ENCODE results near the gene IER5. TPM values are rescaled to one million over a fixed set of nuclear protein-coding genes. Genes with fewer than 3 reads are reported as not detected.

The IER5 gene
- total and polyA plus RNA-seq, 9 of the 15 experiments (the other 6 are each of a cell fraction or from before 2014, with no cell fraction given) = 2.4 to 32.1 (median 12.0) TPM

GRCh38 chr1:181099152-181100014 lies 10.9 kb downstream of the IER5 start (continued):
- TF ChIP-seq NFIC (IDR thresholded peaks at IDR 0.05) (peak; percentile 23; the same call in 1 of the 2 replicates), ARID3B (CRISPR knock-in tag; IDR thresholded peaks at IDR 0.05; ENCODE audit: borderline replicate concordance) (no peak), BCL6 (CRISPR knock-in tag; IDR thresholded peaks at IDR 0.05) (no peak), CREB5 (CRISPR knock-in tag; IDR thresholded peaks at IDR 0.05) (no peak), JUN (IDR thresholded peaks at IDR 0.05; ENCODE audit: borderline replicate concordance, low read depth, low read length) (no peak; the same call in 1 of the 2 replicates), JUN (CRISPR knock-in tag; IDR thresholded peaks at IDR 0.05; ENCODE audit: borderline replicate concordance) (no peak), ETV1 (tag; conservative IDR thresholded peaks at IDR 0.05; ENCODE audit: low read depth) (peak; percentile 37; the same call in 1 of the 2 replicates), OTX1 (CRISPR knock-in tag; IDR thresholded peaks at IDR 0.05) (0 out of 2 replicates have a peak, but pooled peaks have one; percentile 22), ZBTB9 (CRISPR knock-in tag; IDR thresholded peaks at IDR 0.05) (no peak), L3MBTL2 (IDR thresholded peaks at IDR 0.05) (0 out of 2 replicates have a peak, but pooled peaks have one; percentile 10), ZBTB34 (CRISPR knock-in tag; IDR thresholded peaks at IDR 0.05) (no peak), DEAF1 (CRISPR knock-in tag; IDR thresholded peaks at IDR 0.05) (peak; percentile 15; the same call in 1 of the 2 replicates), ETV5 (CRISPR knock-in tag; IDR thresholded peaks at IDR 0.05; ENCODE audit: low read depth) (peak; percentile 59; the same call in 1 of the 2 replicates), SIRT6 (IDR thresholded peaks at IDR 0.05; ENCODE audit: low read depth, low read length) (no peak), ARNT (IDR thresholded peaks at IDR 0.05) (0 out of 4 replicates have a peak, but pooled peaks of 1 of the 2 experiments have one; percentile 20)
